Measurements from ENCODE around the gene SHROOM1.

SHROOM1 gene, protein sequence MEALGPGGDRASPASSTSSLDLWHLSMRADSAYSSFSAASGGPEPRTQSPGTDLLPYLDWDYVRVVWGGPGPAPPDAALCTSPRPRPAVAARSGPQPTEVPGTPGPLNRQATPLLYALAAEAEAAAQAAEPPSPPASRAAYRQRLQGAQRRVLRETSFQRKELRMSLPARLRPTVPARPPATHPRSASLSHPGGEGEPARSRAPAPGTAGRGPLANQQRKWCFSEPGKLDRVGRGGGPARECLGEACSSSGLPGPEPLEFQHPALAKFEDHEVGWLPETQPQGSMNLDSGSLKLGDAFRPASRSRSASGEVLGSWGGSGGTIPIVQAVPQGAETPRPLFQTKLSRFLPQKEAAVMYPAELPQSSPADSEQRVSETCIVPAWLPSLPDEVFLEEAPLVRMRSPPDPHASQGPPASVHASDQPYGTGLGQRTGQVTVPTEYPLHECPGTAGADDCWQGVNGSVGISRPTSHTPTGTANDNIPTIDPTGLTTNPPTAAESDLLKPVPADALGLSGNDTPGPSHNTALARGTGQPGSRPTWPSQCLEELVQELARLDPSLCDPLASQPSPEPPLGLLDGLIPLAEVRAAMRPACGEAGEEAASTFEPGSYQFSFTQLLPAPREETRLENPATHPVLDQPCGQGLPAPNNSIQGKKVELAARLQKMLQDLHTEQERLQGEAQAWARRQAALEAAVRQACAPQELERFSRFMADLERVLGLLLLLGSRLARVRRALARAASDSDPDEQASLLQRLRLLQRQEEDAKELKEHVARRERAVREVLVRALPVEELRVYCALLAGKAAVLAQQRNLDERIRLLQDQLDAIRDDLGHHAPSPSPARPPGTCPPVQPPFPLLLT

DNA sequence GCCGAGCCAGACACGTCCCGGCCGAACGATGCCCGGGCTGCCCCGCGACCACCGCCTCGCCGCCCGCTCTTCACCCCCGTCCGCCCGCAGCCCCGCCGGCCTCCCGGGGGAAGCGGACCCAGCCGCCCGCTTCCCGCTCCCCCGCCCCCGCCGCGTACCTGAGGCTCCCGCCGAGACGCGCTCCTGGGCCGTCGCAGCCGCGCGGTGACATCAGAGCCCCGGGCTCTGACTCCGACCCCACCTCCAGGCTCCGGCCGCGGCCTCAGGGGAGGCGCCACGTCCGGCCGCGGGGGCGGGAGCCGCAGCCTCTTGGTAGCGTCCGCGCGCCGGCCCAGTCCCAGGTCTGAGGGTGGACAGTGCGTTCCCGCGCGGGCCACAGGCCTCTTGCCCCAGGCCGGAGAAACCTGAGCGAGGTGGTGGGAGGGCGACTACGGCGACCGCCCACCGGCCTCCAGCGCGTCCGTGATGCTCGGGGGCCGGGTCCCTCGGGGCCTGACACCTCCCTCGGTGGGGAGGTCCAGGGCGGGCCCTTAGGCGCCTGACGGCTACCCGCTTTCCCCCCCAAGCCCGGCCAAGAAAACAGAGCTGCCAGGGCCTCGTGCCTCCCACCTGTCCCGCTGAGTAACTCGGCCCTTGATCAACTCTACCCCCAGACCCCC is at the start of gene SHROOM1:
Gene SHROOM1 (minus strand): TSS at position 212 of the 659 bp plus-strand sequence. CDS start 4,507 bp downstream, outside the sequence.
- TF ChIP-seq, protein P1, sequence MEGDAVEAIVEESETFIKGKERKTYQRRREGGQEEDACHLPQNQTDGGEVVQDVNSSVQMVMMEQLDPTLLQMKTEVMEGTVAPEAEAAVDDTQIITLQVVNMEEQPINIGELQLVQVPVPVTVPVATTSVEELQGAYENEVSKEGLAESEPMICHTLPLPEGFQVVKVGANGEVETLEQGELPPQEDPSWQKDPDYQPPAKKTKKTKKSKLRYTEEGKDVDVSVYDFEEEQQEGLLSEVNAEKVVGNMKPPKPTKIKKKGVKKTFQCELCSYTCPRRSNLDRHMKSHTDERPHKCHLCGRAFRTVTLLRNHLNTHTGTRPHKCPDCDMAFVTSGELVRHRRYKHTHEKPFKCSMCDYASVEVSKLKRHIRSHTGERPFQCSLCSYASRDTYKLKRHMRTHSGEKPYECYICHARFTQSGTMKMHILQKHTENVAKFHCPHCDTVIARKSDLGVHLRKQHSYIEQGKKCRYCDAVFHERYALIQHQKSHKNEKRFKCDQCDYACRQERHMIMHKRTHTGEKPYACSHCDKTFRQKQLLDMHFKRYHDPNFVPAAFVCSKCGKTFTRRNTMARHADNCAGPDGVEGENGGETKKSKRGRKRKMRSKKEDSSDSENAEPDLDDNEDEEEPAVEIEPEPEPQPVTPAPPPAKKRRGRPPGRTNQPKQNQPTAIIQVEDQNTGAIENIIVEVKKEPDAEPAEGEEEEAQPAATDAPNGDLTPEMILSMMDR (IDR thresholded peaks at IDR 0.05; ENCODE audit: control insufficient read depth, extremely low read depth, insufficient read depth) = no peak
- peak; percentile 44 for DNase-seq (ENCODE audit: low read depth)
- peak within 1 kb of the TSS; percentile 67 for H3K4me3 ChIP-seq (ENCODE audit: low read depth, low read length)

DNA sequence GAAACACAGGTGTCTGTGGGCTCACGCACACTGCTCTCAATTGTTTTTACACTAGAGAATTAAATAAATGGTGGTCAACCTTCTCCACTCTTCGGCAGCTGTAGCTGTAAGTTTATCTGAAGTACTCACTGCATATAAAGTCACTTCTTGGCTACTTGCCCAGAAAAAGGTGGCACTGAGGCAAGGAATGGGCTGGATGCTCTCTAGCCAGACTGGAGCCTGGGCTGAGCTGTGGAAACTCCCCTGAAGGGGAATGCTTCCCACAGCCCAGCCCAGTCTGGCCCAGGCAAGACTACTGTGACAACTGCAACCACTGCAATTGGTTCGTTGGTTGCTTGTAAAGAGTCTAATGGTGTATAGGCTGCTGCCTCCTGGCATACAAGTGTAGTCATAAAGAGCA is 47.5 kb upstream of the SHROOM1 start:
- no peak overlapping the region for H3K4me3 ChIP-seq (ENCODE audit: low read depth, low read length)
- peak; percentile 54 for DNase-seq (ENCODE audit: low read depth)
- TF ChIP-seq, protein P1 (IDR thresholded peaks at IDR 0.05; ENCODE audit: control insufficient read depth, extremely low read depth, insufficient read depth) = no peak

DNA sequence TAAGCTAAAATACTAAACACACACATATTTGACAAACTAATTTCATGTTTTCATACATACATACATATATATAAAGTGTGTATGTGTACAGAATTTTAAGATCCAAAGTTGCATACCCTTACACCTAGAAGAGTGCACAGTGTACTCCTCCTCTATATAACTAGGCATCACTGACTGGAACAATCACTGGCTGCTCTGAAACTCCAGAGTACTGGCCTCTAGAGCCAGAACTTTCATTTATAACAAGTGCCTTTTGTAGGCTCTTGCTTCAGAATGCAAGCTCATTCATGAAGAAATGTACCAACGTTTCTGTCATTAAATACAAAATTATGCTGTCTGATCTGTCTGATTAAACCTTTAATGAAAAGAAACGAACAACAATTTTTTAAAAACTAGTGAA is 47.0 kb upstream of the SHROOM1 start:
- H3K4me3 ChIP-seq (ENCODE audit: low read depth, low read length) = no peak overlapping the region
- TF ChIP-seq, protein P1 (IDR thresholded peaks at IDR 0.05; ENCODE audit: control insufficient read depth, extremely low read depth, insufficient read depth) = no peak

DNA sequence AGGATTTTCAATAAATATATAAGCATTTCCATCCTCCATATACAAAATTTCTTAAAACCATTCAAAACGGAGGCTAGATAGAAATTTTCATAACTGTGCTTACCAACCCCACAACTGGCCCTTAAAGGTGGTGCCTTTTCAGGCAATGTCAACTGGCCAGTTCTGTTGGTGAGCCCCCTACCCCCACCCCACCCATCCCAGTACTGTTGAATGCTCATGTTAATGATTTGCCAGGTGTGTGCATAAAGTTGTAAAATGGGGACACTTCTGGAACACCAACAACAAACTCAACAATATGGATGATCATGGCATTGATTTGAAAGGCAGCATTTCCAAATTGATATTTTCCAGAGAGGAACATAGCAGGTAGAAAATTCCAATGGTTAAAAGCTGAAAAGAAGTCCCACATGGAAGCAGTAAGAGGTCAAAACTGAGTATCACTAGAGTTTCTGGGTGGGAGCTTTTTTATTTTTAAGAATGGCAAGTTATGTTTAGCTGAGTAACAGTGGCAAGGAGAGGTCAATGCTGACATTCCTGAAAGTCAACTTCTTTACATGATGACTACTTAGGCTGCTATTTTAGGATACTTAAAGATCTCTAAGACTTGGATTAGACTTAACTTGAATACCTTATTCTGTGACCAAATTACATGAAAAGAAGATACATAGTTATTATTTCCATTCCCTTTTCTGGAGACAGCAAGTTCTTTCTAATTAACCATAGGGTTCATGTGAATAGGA is 45.7 kb upstream of the SHROOM1 start:
- H3K4me3 ChIP-seq (ENCODE audit: low read depth, low read length) = no peak overlapping the region
- DNase-seq (ENCODE audit: low read depth) = no peak
- TF ChIP-seq, protein P1 (IDR thresholded peaks at IDR 0.05; ENCODE audit: control insufficient read depth, extremely low read depth, insufficient read depth) = no peak

More for the DNA sequence above, 47.0 kb upstream of the SHROOM1 start:
- DNase-seq (ENCODE audit: low read depth) = no peak

DNA sequence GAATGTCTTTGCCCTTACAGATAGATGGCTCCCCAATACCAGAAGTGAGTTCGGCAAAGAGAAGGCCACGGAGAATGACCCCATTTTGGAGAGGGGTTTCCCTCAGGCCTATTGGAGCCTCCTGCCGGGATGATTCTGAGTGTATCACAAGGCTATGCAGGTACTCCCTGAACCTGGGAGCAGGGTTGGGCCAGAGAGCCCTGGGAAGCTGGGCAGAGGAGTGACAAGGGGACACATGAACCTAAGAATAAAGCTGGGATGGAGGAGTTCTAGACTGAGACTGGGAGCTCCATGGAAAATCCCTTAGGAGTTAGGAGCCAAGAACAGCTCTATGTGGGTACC is 43.5 kb upstream of the SHROOM1 start:
- TF ChIP-seq, protein P1 (IDR thresholded peaks at IDR 0.05; ENCODE audit: control insufficient read depth, extremely low read depth, insufficient read depth) = no peak
- no peak for DNase-seq (ENCODE audit: low read depth)
- no peak overlapping the region for H3K4me3 ChIP-seq (ENCODE audit: low read depth, low read length)

Measured in LNCaP clone FGC (cell line).